HepG2 (cell line): ENCODE data around the gene IQCE. TPM values are rescaled to one million over a fixed set of nuclear protein-coding genes. Genes with fewer than 3 reads are reported as not detected.

ENCODE experiments used
- MED8 ChIP-seq: sonication (generic); formaldehyde crosslinking; IDR thresholded peaks from 2 replicates; pipeline ENCODE4 v1.8.1; 2023; ENCODE audit warnings: mild to moderate bottlenecking, missing genetic modification reagents; ENCODE audit not compliant: insufficient replicate concordance
- ZBTB38 ChIP-seq: sonication (generic); formaldehyde crosslinking; IDR thresholded peaks from 2 replicates; pipeline ENCODE4 v1.5.1; 2020; ENCODE audit warnings: mild to moderate bottlenecking, missing genetic modification reagents
- ZNF709 ChIP-seq: sonication (generic); formaldehyde crosslinking; IDR thresholded peaks from 2 replicates; pipeline ENCODE4 v1.5.0; 2020; ENCODE audit warnings: mild to moderate bottlenecking, missing genetic modification reagents
- ZSCAN31 ChIP-seq: sonication (generic); formaldehyde crosslinking; IDR thresholded peaks from 2 replicates; pipeline ENCODE4 v1.5.0; 2020; ENCODE audit warnings: low read depth, mild to moderate bottlenecking, missing genetic modification reagents
- polyA plus RNA-seq, 8 experiments: library from polyadenylated mRNA; depleted of rRNA in 3 of 8; stranded (reverse) in 7 of 8; unstranded in 1 of 8; fragments of >200 nt; fragmentation: Illumina TruSeq in 4 of 8; extraction: Trizol in 4 of 8; gene quantifications; 2 replicates each; pipeline versions ENCODE4 v1.2.1 to v1.2.3, GENCODE V29; 2011 to 2016; ENCODE audit warnings: low read depth in 4 of 8, missing spikeins in 1 of 8, mixed read lengths in 1 of 8; ENCODE audit not compliant: insufficient read depth in 1 of 8
- total RNA-seq, 5 experiments: library from RNA; depleted of rRNA; stranded (reverse); fragments of >200 nt; fragmentation: Illumina TruSeq; extraction: Trizol; gene quantifications; 2 replicates each; pipeline ENCODE4 v1.2.3, GENCODE V29; 2016; ENCODE audit warnings: low read depth in 1 of 5
- TF ChIP-seq, protein P1 (sequence below): sonication (generic); IDR thresholded peaks from 2 replicates; pipeline ENCODE4 v1.6.1; 2016; ENCODE audit warnings: low read depth, borderline replicate concordance
- TF ChIP-seq, protein P2 (sequence below): sonication (generic); formaldehyde crosslinking; IDR thresholded peaks from 2 replicates; pipeline ENCODE4 v1.4.0; 2020; ENCODE audit warnings: missing genetic modification reagents

The IQCE gene
- total and polyA plus RNA-seq, 2 of the 13 experiments (the other 11 are each of a cell fraction or from before 2014, with no cell fraction given), result 1.5 to 2.5 TPM

DNA sequence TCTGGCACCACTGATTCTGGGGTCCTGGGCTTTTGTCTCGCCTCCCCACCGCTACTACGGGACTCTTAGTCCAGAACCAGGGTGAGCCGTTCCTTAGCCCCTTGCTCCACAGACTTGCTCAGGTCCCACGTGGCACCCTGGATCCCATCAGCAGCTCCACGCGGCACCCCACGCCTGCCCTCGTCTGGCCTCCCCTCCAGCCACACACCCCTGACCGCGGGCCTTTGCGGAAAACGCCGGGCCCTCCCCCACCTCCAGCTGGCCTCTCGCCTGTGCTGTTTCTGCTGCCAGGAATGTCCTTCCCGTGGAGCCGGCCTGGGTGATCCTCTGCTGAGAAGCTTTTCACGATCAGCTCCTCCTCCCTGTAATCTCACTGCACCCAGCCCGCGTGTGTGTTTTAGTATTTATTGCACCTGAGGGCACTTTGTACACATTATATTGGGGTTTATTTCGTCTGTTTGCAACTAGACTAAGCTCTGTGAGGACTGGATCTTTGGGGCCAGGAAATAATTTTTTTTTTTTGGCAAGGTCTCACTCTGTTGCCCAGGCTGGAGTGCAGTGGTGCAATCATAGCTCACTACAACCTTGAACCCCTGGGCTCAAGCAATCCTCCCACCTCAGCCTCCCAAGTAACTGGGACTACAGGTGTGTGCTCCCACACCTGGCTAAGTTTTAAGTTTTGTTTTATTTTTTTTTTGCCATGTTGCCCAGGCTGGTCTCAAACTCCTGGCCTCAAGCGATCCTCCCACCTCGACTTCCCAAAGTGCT lies 62.5 kb downstream of the IQCE start (continued):
- TF ChIP-seq, protein P1, sequence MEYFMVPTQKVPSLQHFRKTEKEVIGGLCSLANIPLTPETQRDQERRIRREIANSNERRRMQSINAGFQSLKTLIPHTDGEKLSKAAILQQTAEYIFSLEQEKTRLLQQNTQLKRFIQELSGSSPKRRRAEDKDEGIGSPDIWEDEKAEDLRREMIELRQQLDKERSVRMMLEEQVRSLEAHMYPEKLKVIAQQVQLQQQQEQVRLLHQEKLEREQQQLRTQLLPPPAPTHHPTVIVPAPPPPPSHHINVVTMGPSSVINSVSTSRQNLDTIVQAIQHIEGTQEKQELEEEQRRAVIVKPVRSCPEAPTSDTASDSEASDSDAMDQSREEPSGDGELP, result peak; percentile 87
- TF ChIP-seq MED8 (CRISPR knock-in tag), result peak; percentile 11
- peak; percentile 32; the same call in 1 of the 2 replicates for TF ChIP-seq ZNF709 (CRISPR knock-in tag)
- TF ChIP-seq, protein P2, sequence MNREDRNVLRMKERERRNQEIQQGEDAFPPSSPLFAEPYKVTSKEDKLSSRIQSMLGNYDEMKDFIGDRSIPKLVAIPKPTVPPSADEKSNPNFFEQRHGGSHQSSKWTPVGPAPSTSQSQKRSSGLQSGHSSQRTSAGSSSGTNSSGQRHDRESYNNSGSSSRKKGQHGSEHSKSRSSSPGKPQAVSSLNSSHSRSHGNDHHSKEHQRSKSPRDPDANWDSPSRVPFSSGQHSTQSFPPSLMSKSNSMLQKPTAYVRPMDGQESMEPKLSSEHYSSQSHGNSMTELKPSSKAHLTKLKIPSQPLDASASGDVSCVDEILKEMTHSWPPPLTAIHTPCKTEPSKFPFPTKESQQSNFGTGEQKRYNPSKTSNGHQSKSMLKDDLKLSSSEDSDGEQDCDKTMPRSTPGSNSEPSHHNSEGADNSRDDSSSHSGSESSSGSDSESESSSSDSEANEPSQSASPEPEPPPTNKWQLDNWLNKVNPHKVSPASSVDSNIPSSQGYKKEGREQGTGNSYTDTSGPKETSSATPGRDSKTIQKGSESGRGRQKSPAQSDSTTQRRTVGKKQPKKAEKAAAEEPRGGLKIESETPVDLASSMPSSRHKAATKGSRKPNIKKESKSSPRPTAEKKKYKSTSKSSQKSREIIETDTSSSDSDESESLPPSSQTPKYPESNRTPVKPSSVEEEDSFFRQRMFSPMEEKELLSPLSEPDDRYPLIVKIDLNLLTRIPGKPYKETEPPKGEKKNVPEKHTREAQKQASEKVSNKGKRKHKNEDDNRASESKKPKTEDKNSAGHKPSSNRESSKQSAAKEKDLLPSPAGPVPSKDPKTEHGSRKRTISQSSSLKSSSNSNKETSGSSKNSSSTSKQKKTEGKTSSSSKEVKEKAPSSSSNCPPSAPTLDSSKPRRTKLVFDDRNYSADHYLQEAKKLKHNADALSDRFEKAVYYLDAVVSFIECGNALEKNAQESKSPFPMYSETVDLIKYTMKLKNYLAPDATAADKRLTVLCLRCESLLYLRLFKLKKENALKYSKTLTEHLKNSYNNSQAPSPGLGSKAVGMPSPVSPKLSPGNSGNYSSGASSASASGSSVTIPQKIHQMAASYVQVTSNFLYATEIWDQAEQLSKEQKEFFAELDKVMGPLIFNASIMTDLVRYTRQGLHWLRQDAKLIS (CRISPR knock-in tag), result no peak; the same call in 1 of the 2 replicates
- no peak for TF ChIP-seq ZSCAN31 (CRISPR knock-in tag)
- TF ChIP-seq ZBTB38 (CRISPR knock-in tag), result peak; percentile 93
